ENCODE measurements around the gene CTSS. TPM values are rescaled to one million over a fixed set of nuclear protein-coding genes. Genes with fewer than 3 reads are reported as not detected.
"Not testable (repeated sequence)": the region's sequence is repeated elsewhere in the genome, so short reads cannot be mapped to it uniquely, and the experiment has no call there.

Gene CTSS
- total RNA-seq, 4 donors from 2014 or later: 235 to 454 (median 330) TPM

DNA sequence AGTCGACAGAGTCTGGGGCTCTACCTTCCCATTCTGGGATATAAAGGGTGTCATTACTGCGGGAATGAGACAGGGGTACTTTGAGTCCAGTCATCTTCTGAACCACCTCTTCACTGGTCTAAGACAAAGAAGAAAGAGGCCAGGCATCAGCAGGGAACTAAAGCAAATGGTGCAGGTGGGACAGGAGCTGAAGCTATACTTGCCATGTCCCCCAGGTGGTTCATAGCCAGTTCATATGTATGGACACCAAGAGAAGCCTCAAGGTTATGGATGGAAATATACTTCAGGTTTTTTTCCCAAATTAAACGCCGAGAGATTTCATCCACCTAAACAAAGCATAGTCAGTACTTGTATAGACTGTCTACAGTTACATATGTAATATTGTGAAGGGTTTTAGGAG lies 40.3 kb upstream of the CTSS start:
- in situ Hi-C loops (cut with MboI; ENCODE audit: low pct_ligation_motif_present in 1 of 4, low pct_unique_long_range_greater_than_20kb in 1 of 4, low sequenced_read_pairs in 3 of 4): loop anchor here in 1 of 4 donors (25.0 kb wide), 1 partner anchor 169 kb away; the partner anchor contains the start of gene ENSA
- TF ChIP-seq POLR2AphosphoS5 (IDR thresholded peaks at IDR 0.05): no peak
- TF ChIP-seq, protein P1, sequence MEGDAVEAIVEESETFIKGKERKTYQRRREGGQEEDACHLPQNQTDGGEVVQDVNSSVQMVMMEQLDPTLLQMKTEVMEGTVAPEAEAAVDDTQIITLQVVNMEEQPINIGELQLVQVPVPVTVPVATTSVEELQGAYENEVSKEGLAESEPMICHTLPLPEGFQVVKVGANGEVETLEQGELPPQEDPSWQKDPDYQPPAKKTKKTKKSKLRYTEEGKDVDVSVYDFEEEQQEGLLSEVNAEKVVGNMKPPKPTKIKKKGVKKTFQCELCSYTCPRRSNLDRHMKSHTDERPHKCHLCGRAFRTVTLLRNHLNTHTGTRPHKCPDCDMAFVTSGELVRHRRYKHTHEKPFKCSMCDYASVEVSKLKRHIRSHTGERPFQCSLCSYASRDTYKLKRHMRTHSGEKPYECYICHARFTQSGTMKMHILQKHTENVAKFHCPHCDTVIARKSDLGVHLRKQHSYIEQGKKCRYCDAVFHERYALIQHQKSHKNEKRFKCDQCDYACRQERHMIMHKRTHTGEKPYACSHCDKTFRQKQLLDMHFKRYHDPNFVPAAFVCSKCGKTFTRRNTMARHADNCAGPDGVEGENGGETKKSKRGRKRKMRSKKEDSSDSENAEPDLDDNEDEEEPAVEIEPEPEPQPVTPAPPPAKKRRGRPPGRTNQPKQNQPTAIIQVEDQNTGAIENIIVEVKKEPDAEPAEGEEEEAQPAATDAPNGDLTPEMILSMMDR (IDR thresholded peaks at IDR 0.05): no peak
- TF ChIP-seq EP300 (IDR thresholded peaks at IDR 0.05; ENCODE audit: low read depth): no peak
- no peak for TF ChIP-seq POLR2A (IDR thresholded peaks at IDR 0.05)
- 84 to 94% methylated on average over 4 of the region's 4 CpGs for WGBS, 2 donors (ENCODE audit: low coverage in 1 of 2)
- Histone ChIP-seq H3K36me3 (no peaks in the 10 kb centered on the region), H3K4me3 (no peak overlapping the region), H3K27me3 (no peaks in the 10 kb centered on the region), H3K27ac (no peak overlapping the region), H3K4me1 (peaks cover 0 to 29% (median 6%) of the 10 kb centered on the region in 4 donors), H3K9me3 (no peaks in the 10 kb centered on the region)
- DNase-seq: no peak
- intact Hi-C loops (cut with DNase I; ENCODE audit: low total_unique reads): no loop called here

DNA sequence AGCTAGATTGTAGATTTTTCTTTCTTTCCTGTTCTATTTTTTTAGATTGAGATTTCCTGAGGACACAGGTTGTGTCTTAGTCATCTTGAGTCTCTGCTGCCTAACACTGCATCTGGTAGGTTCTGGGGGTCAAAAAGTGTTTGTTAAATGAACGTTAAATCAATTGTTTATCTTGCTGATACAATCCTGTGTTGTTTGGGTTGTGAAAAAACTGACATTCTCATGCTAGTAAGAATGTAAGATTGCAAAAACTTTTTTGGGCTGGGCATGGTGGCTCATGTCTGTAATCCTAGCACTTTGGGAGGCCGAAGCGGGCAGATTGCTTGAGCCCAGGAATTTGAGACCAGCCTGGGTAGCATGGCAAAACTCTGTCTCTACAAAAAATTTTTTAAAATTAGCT lies 39.1 kb upstream of the CTSS start:
- Histone ChIP-seq H3K4me3 (no peak overlapping the region), H3K27ac (no peak overlapping the region), H3K9me3 (no peaks in the 10 kb centered on the region), H3K27me3 (no peaks in the 10 kb centered on the region), H3K4me1 (peaks cover 0 to 21% (median 2%) of the 10 kb centered on the region in 4 donors), H3K36me3 (no peaks in the 10 kb centered on the region)
- intact Hi-C loops (cut with DNase I; ENCODE audit: low total_unique reads) (no loop called here), in situ Hi-C loops (cut with MboI; ENCODE audit: low pct_ligation_motif_present in 1 of 4, low pct_unique_long_range_greater_than_20kb in 1 of 4, low sequenced_read_pairs in 3 of 4) (loop anchor here in 1 of 4 donors (25.0 kb wide), 1 partner anchor 167 kb away; the partner anchor contains the start of gene ENSA)
- 78 to 83% methylated on average over 3 of the region's 3 CpGs for WGBS, 2 donors (ENCODE audit: low coverage in 1 of 2)
- TF ChIP-seq, protein P1 (IDR thresholded peaks at IDR 0.05): no peak
- no peak for TF ChIP-seq EP300 (IDR thresholded peaks at IDR 0.05; ENCODE audit: low read depth)
- TF ChIP-seq POLR2AphosphoS5 (IDR thresholded peaks at IDR 0.05): no peak
- TF ChIP-seq POLR2A (IDR thresholded peaks at IDR 0.05): no peak
- no peak for DNase-seq

DNA sequence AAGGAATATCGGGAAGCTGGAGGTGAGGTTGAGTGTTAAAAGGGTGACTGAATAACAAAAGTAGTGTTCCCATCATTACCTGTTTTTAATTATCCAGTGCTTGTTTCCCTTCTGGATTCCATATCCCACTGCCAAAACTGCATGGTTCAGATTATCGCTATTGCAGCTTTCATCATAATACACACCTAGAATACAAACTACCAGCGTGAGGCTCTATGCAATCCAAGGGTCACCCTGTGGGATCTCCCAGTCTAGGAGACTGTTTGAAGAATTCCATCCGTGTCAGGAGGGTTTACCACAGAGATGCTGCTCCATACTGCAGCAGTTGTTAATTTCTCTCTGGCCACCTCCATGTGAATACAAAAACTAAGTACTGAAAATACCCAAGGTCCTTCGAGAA lies 33.5 kb upstream of the CTSS start:
- no peaks in the 10 kb centered on the region for H3K27me3 ChIP-seq
- DNase-seq: no peak
- TF ChIP-seq, protein P1 (IDR thresholded peaks at IDR 0.05): no peak
- no peak for TF ChIP-seq POLR2AphosphoS5 (IDR thresholded peaks at IDR 0.05)
- no peak for TF ChIP-seq POLR2A (IDR thresholded peaks at IDR 0.05)
- no peak for TF ChIP-seq EP300 (IDR thresholded peaks at IDR 0.05; ENCODE audit: low read depth)
- no peaks in the 10 kb centered on the region for H3K9me3 ChIP-seq
- H3K4me1 ChIP-seq: no peaks in the 10 kb centered on the region
- peaks cover 0 to 21% (median 8%) of the 10 kb centered on the region in 4 donors for H3K36me3 ChIP-seq
- intact Hi-C loops (cut with DNase I; ENCODE audit: low total_unique reads) (no loop called here), in situ Hi-C loops (cut with MboI; ENCODE audit: low pct_ligation_motif_present in 1 of 4, low pct_unique_long_range_greater_than_20kb in 1 of 4, low sequenced_read_pairs in 3 of 4) (no loop called here)
- no peak overlapping the region for H3K27ac ChIP-seq
- WGBS, 2 donors (ENCODE audit: low coverage in 1 of 2): 80 to 89% methylated on average over 1 to 5 of the region's 5 CpGs
- no peak overlapping the region for H3K4me3 ChIP-seq

DNA sequence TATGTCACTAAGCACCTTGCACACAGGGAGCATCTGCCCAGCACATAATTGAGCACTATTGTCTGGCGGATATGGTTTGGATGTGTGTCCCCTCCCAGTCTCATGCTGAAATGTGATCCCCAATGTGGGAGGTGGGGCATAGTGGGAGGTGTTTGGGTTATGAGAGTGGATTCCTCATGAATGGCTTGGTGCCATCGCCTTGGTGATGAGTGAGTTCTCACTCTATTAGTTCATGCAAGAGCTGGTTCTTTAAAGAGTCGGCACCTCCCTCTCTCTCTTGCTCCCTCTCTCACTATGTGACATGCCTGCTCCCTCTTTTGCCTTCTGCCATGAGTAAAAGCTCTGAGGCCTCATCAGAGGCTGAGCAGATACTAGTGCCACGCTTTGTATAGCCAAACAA lies 32.9 kb upstream of the CTSS start:
- Histone ChIP-seq H3K27ac (no peak overlapping the region), H3K9me3 (no peaks in the 10 kb centered on the region), H3K27me3 (no peaks in the 10 kb centered on the region), H3K36me3 (peaks cover 0 to 21% (median 8%) of the 10 kb centered on the region in 4 donors), H3K4me1 (no peaks in the 10 kb centered on the region), H3K4me3 (no peak overlapping the region)
- in situ Hi-C loops (cut with MboI; ENCODE audit: low pct_ligation_motif_present in 1 of 4, low pct_unique_long_range_greater_than_20kb in 1 of 4, low sequenced_read_pairs in 3 of 4) (no loop called here), intact Hi-C loops (cut with DNase I; ENCODE audit: low total_unique reads) (no loop called here)
- WGBS, 2 donors (ENCODE audit: low coverage in 1 of 2): 74 to 90% methylated on average over 2 to 4 of the region's 4 CpGs
- no peak for DNase-seq
- TF ChIP-seq POLR2AphosphoS5 (IDR thresholded peaks at IDR 0.05): no peak
- no peak for TF ChIP-seq EP300 (IDR thresholded peaks at IDR 0.05; ENCODE audit: low read depth)

DNA sequence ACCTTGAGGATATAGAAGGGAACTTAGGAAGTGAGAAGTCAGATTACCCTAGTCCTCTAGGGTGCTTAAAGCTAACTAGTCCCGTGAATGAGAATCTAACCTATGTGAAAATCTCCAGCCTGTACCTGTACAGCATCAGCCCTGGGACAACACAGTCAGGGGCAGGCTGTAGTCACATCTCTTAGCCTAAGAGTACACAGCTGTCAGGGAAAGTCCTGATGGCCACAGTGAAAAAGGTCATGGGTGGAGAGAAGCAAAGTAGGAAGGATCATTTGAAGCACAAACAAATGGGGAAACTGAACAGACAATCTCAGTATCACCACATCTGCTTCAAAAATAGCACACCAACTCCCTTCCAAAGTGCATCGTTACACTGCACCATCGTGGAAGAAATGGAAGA lies 30.8 kb upstream of the CTSS start:
- H3K36me3 ChIP-seq: peaks cover 0 to 21% (median 8%) of the 10 kb centered on the region in 4 donors
- no peaks in the 10 kb centered on the region for H3K27me3 ChIP-seq
- H3K4me3 ChIP-seq: no peak overlapping the region
- TF ChIP-seq POLR2AphosphoS5 (IDR thresholded peaks at IDR 0.05) (no peak), POLR2A (IDR thresholded peaks at IDR 0.05) (no peak), EP300 (IDR thresholded peaks at IDR 0.05; ENCODE audit: low read depth) (no peak)
- TF ChIP-seq, protein P1 (IDR thresholded peaks at IDR 0.05): no peak
- 85 to 89% methylated on average over 1 to 3 of the region's 3 CpGs for WGBS, 2 donors (ENCODE audit: low coverage in 1 of 2)
- no peak overlapping the region for H3K27ac ChIP-seq
- H3K9me3 ChIP-seq: no peaks in the 10 kb centered on the region
- in situ Hi-C loops (cut with MboI; ENCODE audit: low pct_ligation_motif_present in 1 of 4, low pct_unique_long_range_greater_than_20kb in 1 of 4, low sequenced_read_pairs in 3 of 4): no loop called here
- no peaks in the 10 kb centered on the region for H3K4me1 ChIP-seq
- no peak for DNase-seq
- intact Hi-C loops (cut with DNase I; ENCODE audit: low total_unique reads): no loop called here

DNA sequence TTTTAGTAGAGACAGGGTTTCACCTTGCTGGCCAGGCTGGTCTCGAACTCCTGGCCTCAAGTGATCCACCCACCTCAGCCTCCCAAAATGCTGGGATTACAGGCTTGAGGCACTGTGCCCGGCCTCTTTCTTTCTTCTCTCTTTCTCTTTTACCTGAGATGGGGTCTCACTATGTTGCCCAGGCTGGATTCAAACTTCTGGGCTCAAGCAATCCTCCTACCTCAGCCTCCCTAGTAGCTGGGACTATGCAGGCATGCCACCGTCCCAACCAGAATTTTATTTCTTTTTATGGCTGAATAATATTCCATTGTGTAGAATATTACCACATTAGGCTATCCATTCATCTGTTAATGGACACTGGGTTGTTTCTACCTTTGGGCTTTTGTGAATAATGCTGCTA lies 28.2 kb upstream of the CTSS start:
- H3K4me1 ChIP-seq; H3K27me3 ChIP-seq; H3K9me3 ChIP-seq; intact Hi-C loops (cut with DNase I; ENCODE audit: low total_unique reads); in situ Hi-C loops (cut with MboI; ENCODE audit: low pct_ligation_motif_present in 1 of 4, low pct_unique_long_range_greater_than_20kb in 1 of 4, low sequenced_read_pairs in 3 of 4); H3K4me3 ChIP-seq; H3K27ac ChIP-seq; DNase-seq: not testable (repeated sequence)
- 80 to 95% methylated on average over 1 to 3 of the region's 3 CpGs for WGBS, 2 donors (ENCODE audit: low coverage in 1 of 2)
- peaks cover 0 to 16% (median 6%) of the 10 kb centered on the region in 4 donors for H3K36me3 ChIP-seq
